Adrenal gland (tissue), 12 donors: ENCODE results near the gene GUCA2A. TPM values are rescaled to one million over a fixed set of nuclear protein-coding genes. Genes with fewer than 3 reads are reported as not detected.

Experiments used
- DNase-seq, 7 donors: peaks; one replicate each; pipeline ENCODE4 v3.0.0-alpha.2; 2019 to 2020
- H3K27ac ChIP-seq, 5 donors: fragments of 200-600 bp; sonication (generic) in 4 of 5; 1 replicate in 3 of 5; 2 replicates in 2 of 5; pipeline versions ENCODE4 v1.5.1 to v1.8.0; 2016 to 2020; ENCODE audit warnings: mild to moderate bottlenecking in 1 of 5
- H3K27me3 ChIP-seq: fragments of 200-600 bp; 2 replicates; pipeline ENCODE4 v1.8.0; 2021
- H3K36me3 ChIP-seq, 2 donors: fragments of 200-600 bp; replicated peaks in 1 of 2; 1 replicate in 1 of 2; 2 replicates in 1 of 2; pipeline versions ENCODE4 v1.5.1 to v1.8.0; 2018 to 2022
- H3K4me1 ChIP-seq, 2 donors: fragments of 200-600 bp; replicated peaks in 1 of 2; 1 replicate in 1 of 2; 2 replicates in 1 of 2; pipeline versions ENCODE4 v1.5.1 to v1.8.0; 2018 to 2021
- H3K4me3 ChIP-seq, 4 donors: fragments of 200-600 bp; sonication (generic) in 3 of 4; one replicate each; pipeline ENCODE4 v1.5.1; 2016 to 2018
- H3K9me3 ChIP-seq, 3 donors: fragments of 200-600 bp; sonication (generic) in 1 of 3; replicated peaks in 1 of 3; 1 replicate in 2 of 3; 2 replicates in 1 of 3; pipeline versions ENCODE4 v1.5.1 to v1.8.0; 2016 to 2021
- CTCF ChIP-seq, 6 experiments: fragments of 450-650 bp in 4 of 6; fragments of 200-600 bp in 2 of 6; sonication (generic) in 1 of 6; IDR thresholded peaks; 1 replicate in 5 of 6; 2 replicates in 1 of 6; pipeline versions ENCODE4 v1.5.1 to v1.8.0; 2016 to 2021; ENCODE audit warnings: antibody characterized with exemption in 6 of 6, mild to moderate bottlenecking in 2 of 6, moderate library complexity in 1 of 6
- POLR2A ChIP-seq, 2 donors: fragments of 450-650 bp; IDR thresholded peaks; one replicate each; pipeline ENCODE4 v1.6.1; 2017; ENCODE audit warnings: antibody characterized with exemption in 2 of 2, mild to moderate bottlenecking in 2 of 2, moderate library complexity in 1 of 2
- WGBS, 4 donors: extraction: QIAGEN DNeasy Blood & Tissue Kit in 2 of 4; methylation state at CpG; one replicate each; pipeline versions ENCODE4 v1.1.5 to v1.1.7; 2013 to 2017; 5-methylcytosine and 5-hydroxymethylcytosine counted together
- intact Hi-C, 2 donors: fragments of 100-400 bp; cut with DNase I; formaldehyde crosslinking; loops; one replicate each; pipeline versions ENCODE4 v1.14.1 to v1.15.0; 2022 to 2023
- polyA plus RNA-seq, 3 donors: library from polyadenylated mRNA; stranded (reverse); fragments of 200-250 nt in 2 of 3; fragments of 350-450 nt in 1 of 3; fragmentation: Illumina TruSeq in 1 of 3; extraction: RNeasy Lipid Tissue Mini Kit (QIAGEN cat#74804) in 1 of 3; gene quantifications; one replicate each; pipeline ENCODE4 v1.2.3, GENCODE V29; 2013 to 2014
- total RNA-seq, 9 donors: library from RNA; depleted of rRNA in 4 of 9; stranded (reverse); fragments of >200 nt in 4 of 9; fragments of 120-200 nt in 1 of 9; fragmentation: NEBNext Ultra II Directional in 1 of 9; extraction: Animal tissue kit (Norgen Biotek cat#: 25700) in 1 of 9; gene quantifications; one replicate each; pipeline versions ENCODE4 v1.1.0 to v1.2.4, GENCODE V29; 2013 to 2023
- donor health status: healthy with polysubstance abuse.
- donor health status: Bipolar disorder and iron deficiency.
- donor health status: DM: yes; HTN: yes; CAD: no.
- donor health status: DM: no; HTN: no; CAD: no.
- donor health status: DM: no; HTN: no; CAD: no.
- donor health status: DM: yes; HTN: yes; CAD: no.

The GUCA2A gene
- total and polyA plus RNA-seq, 12 donors, result 0.61 TPM; not detected in 11

DNA sequence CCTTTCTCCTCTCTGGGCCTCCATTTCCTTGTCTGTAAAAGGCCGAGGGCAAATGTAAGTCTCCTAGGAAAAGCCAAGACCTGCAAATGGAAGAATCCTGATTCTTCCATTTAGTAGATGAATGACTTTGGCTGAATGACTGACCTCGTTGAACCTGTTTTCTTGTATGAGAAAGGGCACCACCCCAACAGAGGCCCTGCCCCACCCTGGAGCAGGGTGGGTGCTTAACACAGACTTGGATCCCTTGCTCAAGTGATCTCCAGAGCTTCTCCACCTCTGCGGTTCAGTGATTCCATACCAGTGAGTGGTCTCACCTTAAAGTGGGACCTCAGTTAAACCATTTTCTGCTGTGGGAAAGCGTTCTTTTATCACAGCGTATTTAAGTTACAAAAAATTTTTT, 50.3 kb downstream of the GUCA2A start:
- no peaks in the 10 kb centered on the region for H3K36me3 ChIP-seq
- H3K27ac ChIP-seq, result no peak overlapping the region
- H3K27me3 ChIP-seq, result no peaks in the 10 kb centered on the region
- no peak overlapping the region for H3K4me3 ChIP-seq
- H3K9me3 ChIP-seq, result no peaks in the 10 kb centered on the region
- no peaks in the 10 kb centered on the region for H3K4me1 ChIP-seq
- TF ChIP-seq CTCF (IDR thresholded peaks at IDR 0.05), result no peak
- no peak for TF ChIP-seq POLR2A (IDR thresholded peaks at IDR 0.05)
- DNase-seq, result no peak
- intact Hi-C loops, result no loop called here
- WGBS, 4 donors, result 76 to 96% (median 87%) methylated on average over 5 of the region's 5 CpGs

Other genes with a start within 250 kb of the GUCA2A start
- gene HIVEP3, start 245.8 kb downstream of the GUCA2A start, total RNA-seq, result 1 to 10 TPM; 3.2 to 7.7 (median 6.6) TPM
- 1 to 10 TPM; 6.9 to 7.7 (median 7.6) TPM for gene HIVEP3, start 245.8 kb downstream of the GUCA2A start, polyA plus RNA-seq
- not detected for gene GUCA2B, start 11.3 kb downstream of the GUCA2A start, total RNA-seq
- gene GUCA2B, start 11.3 kb downstream of the GUCA2A start, polyA plus RNA-seq, result not detected
- 10 to 100 TPM; 19.7 to 58.5 (median 33.5) TPM for gene FOXJ3, start 170.5 kb upstream of the GUCA2A start, total RNA-seq
- 10 to 100 TPM in 2 of 3 donors, 1 to 10 TPM in 1; 8.4 to 36.1 (median 10.2) TPM for gene FOXJ3, start 170.5 kb upstream of the GUCA2A start, polyA plus RNA-seq
- 1 to 10 TPM in 2 of 9 donors, under 1 TPM in 7; 0.09 to 4.0 (median 0.43) TPM for gene RIMKLA, start 216.0 kb upstream of the GUCA2A start, total RNA-seq
- under 1 TPM; 0.07 to 0.35 (median 0.16) TPM for gene RIMKLA, start 216.0 kb upstream of the GUCA2A start, polyA plus RNA-seq